CD4-positive, alpha-beta memory T cell (primary cell): ENCODE measurements around the gene KCNN2. TPM values are rescaled to one million over a fixed set of nuclear protein-coding genes. Genes with fewer than 3 reads are reported as not detected.
"Not testable (repeated sequence)": the region's sequence is repeated elsewhere in the genome, so short reads cannot be mapped to it uniquely, and the experiment has no call there.

Source experiments
- CTCF ChIA-PET: fragments of 350-600 bp; sonication (Branson Sonifier 250); formaldehyde crosslinking; loops from one replicate; lab custom pipeline; 2021; ENCODE audit warnings: inconsistent platforms; ENCODE audit not compliant: partially characterized antibody; lab: Charles Lee
- POLR2A ChIA-PET: fragments of 350-600 bp; sonication (Branson Sonifier 250); formaldehyde crosslinking; loops from one replicate; lab custom pipeline; 2021; ENCODE audit not compliant: partially characterized antibody; lab: Charles Lee
- DNase-seq, 5 donors: peaks; one replicate each; pipeline versions ENCODE4 v3.0.0 to v3.0.0-alpha.2; 2020 to 2022; ENCODE audit warnings: mixed read lengths in 1 of 5
- H3K27ac ChIP-seq: one replicate; pipeline ENCODE4 v1.7.0; 2013; ENCODE audit warnings: low read depth, low read length
- H3K27me3 ChIP-seq: 2 replicates; pipeline ENCODE4 v1.7.0; 2013; ENCODE audit warnings: mild to moderate bottlenecking, low read length, moderate library complexity; ENCODE audit not compliant: insufficient read depth
- H3K36me3 ChIP-seq: 2 replicates; pipeline ENCODE4 v1.7.0; 2013; ENCODE audit warnings: mild to moderate bottlenecking, low read length, moderate library complexity; ENCODE audit not compliant: insufficient read depth
- H3K4me1 ChIP-seq: 2 replicates; pipeline ENCODE4 v1.7.0; 2013; ENCODE audit warnings: mild to moderate bottlenecking, low read length, moderate library complexity; ENCODE audit not compliant: insufficient read depth
- H3K4me3 ChIP-seq, 2 donors: one replicate each; pipeline ENCODE4 v1.7.0; 2013; ENCODE audit warnings: low read length in 2 of 2, mild to moderate bottlenecking in 1 of 2
- H3K9me3 ChIP-seq, 2 donors: one replicate each; pipeline ENCODE4 v1.7.0; 2013; ENCODE audit warnings: low read length in 2 of 2, control low read depth in 1 of 2; ENCODE audit not compliant: control insufficient read depth in 1 of 2
- H3K27ac Mint-ChIP-seq, 7 donors: one replicate each; pipeline ENCODE4 v1.8.0; 2020 to 2021; ENCODE audit warnings: mixed read lengths in 7 of 7, mild to moderate bottlenecking in 6 of 7, inconsistent platforms in 3 of 7, moderate library complexity in 3 of 7
- H3K27me3 Mint-ChIP-seq, 2 donors: one replicate each; pipeline ENCODE4 v1.8.0; 2020 to 2021; ENCODE audit warnings: mixed read lengths in 2 of 2
- H3K36me3 Mint-ChIP-seq, 2 donors: one replicate each; pipeline ENCODE4 v1.8.0; 2020 to 2021; ENCODE audit warnings: mixed read lengths in 2 of 2, inconsistent platforms in 1 of 2, mild to moderate bottlenecking in 1 of 2
- H3K4me1 Mint-ChIP-seq, 4 donors: one replicate each; pipeline ENCODE4 v1.8.0; 2020 to 2021; ENCODE audit warnings: mixed read lengths in 4 of 4, mild to moderate bottlenecking in 1 of 4
- H3K4me3 Mint-ChIP-seq, 8 donors: one replicate each; pipeline ENCODE4 v1.8.0; 2020 to 2021; ENCODE audit warnings: mixed read lengths in 8 of 8, mild to moderate bottlenecking in 7 of 8, moderate library complexity in 6 of 8, inconsistent platforms in 3 of 8
- H3K9me3 Mint-ChIP-seq, 8 donors: one replicate each; pipeline ENCODE4 v1.8.0; 2020 to 2021; ENCODE audit warnings: mixed read lengths in 8 of 8, mild to moderate bottlenecking in 5 of 8, inconsistent platforms in 3 of 8, moderate library complexity in 1 of 8
- intact Hi-C: fragments of 100-400 bp; cut with micrococcal nuclease; formaldehyde crosslinking; loops from one replicate; pipeline ENCODE4 v1.15.1; 2023
- polyA plus RNA-seq, 2 donors: library from polyadenylated mRNA; unstranded; fragments of 300-500 nt; fragmentation: Illumina TruSeq; gene quantifications; one replicate each; pipeline ENCODE4 v1.2.3, GENCODE V29; 2021
- total RNA-seq, 2 experiments: library from RNA; stranded (reverse); gene quantifications; one replicate each; pipeline ENCODE4 v1.2.3, GENCODE V29; 2021

Gene KCNN2
- total and polyA plus RNA-seq, 4 experiments from 2014 or later, result not detected

GRCh38 chr5:114427204-114427603, 65.3 kb downstream of the KCNN2 start:
- Histone ChIP-seq H3K27me3 (no peaks in the 10 kb centered on the region), H3K9me3 (no peaks in the 10 kb centered on the region), H3K36me3 (no peaks in the 10 kb centered on the region), H3K27ac (no peak overlapping the region), H3K4me3 (no peak overlapping the region), H3K4me1 (no peaks in the 10 kb centered on the region)
- H3K27me3 Mint-ChIP-seq, result peaks cover 0 to 6% of the 10 kb centered on the region in 2 donors
- POLR2A ChIA-PET, result no interaction called here
- DNase-seq, result no peak
- no peaks in the 10 kb centered on the region for H3K36me3 Mint-ChIP-seq
- no peak overlapping the region for H3K27ac Mint-ChIP-seq
- peaks cover 0 to 2% (median 0%) of the 10 kb centered on the region in 8 donors for H3K9me3 Mint-ChIP-seq
- intact Hi-C loops, result no loop called here
- no peak overlapping the region for H3K4me3 Mint-ChIP-seq
- H3K4me1 Mint-ChIP-seq, result no peaks in the 10 kb centered on the region
- CTCF ChIA-PET, result no interaction called here

- no peaks in the 10 kb centered on the region for H3K27me3 ChIP-seq
- H3K36me3 ChIP-seq, result no peaks in the 10 kb centered on the region
- Mint-ChIP-seq H3K4me1 (no peaks in the 10 kb centered on the region), H3K27ac (no peak overlapping the region), H3K4me3 (no peak overlapping the region), H3K9me3 (no peaks in the 10 kb centered on the region), H3K27me3 (peaks cover 0 to 6% of the 10 kb centered on the region in 2 donors), H3K36me3 (no peaks in the 10 kb centered on the region)
- POLR2A ChIA-PET, result no interaction called here
- intact Hi-C loops, result no loop called here
- H3K4me3 ChIP-seq, result no peak overlapping the region
- H3K4me1 ChIP-seq, result no peaks in the 10 kb centered on the region
- CTCF ChIA-PET, result no interaction called here
- H3K27ac ChIP-seq, result no peak overlapping the region
- no peaks in the 10 kb centered on the region for H3K9me3 ChIP-seq
- no peak for DNase-seq
Observed at GRCh38 chr5:114430532-114430931, 68.7 kb downstream of the KCNN2 start.

GRCh38 chr5:114432684-114433083, 70.8 kb downstream of the KCNN2 start:
- H3K4me3 ChIP-seq, H3K27ac ChIP-seq, H3K27ac Mint-ChIP-seq, intact Hi-C loops, H3K27me3 Mint-ChIP-seq, H3K36me3 ChIP-seq, H3K4me1 ChIP-seq, H3K9me3 Mint-ChIP-seq, H3K27me3 ChIP-seq, H3K4me3 Mint-ChIP-seq, CTCF ChIA-PET, H3K36me3 Mint-ChIP-seq, DNase-seq, H3K4me1 Mint-ChIP-seq, POLR2A ChIA-PET, H3K9me3 ChIP-seq: not testable (repeated sequence)

- no peaks in the 10 kb centered on the region for H3K36me3 Mint-ChIP-seq
- ChIA-PET POLR2A (no interaction called here), CTCF (no interaction called here)
- H3K9me3 Mint-ChIP-seq, result no peaks in the 10 kb centered on the region
- no peak overlapping the region for H3K4me3 ChIP-seq
- H3K4me1 ChIP-seq, result no peaks in the 10 kb centered on the region
- intact Hi-C loops, result no loop called here
- DNase-seq, result no peak
- H3K27me3 Mint-ChIP-seq, result peaks cover 2 to 9% of the 10 kb centered on the region in 2 donors
- H3K9me3 ChIP-seq, result no peaks in the 10 kb centered on the region
- H3K36me3 ChIP-seq, result no peaks in the 10 kb centered on the region
- H3K27ac Mint-ChIP-seq, result no peak overlapping the region
- no peaks in the 10 kb centered on the region for H3K4me1 Mint-ChIP-seq
- H3K4me3 Mint-ChIP-seq, result no peak overlapping the region
- H3K27me3 ChIP-seq, result no peaks in the 10 kb centered on the region
- no peak overlapping the region for H3K27ac ChIP-seq
Observed at GRCh38 chr5:114434396-114435219, 72.7 kb downstream of the KCNN2 start.

- H3K4me1 Mint-ChIP-seq, result no peaks in the 10 kb centered on the region
- Histone ChIP-seq H3K4me1 (no peaks in the 10 kb centered on the region), H3K27me3 (no peaks in the 10 kb centered on the region), H3K4me3 (no peak overlapping the region), H3K36me3 (no peaks in the 10 kb centered on the region), H3K9me3 (no peaks in the 10 kb centered on the region), H3K27ac (no peak overlapping the region)
- H3K36me3 Mint-ChIP-seq, result no peaks in the 10 kb centered on the region
- ChIA-PET POLR2A (no interaction called here), CTCF (no interaction called here)
- H3K27me3 Mint-ChIP-seq, result peaks cover 2 to 10% of the 10 kb centered on the region in 2 donors
- intact Hi-C loops, result no loop called here
- no peak overlapping the region for H3K4me3 Mint-ChIP-seq
- H3K27ac Mint-ChIP-seq, result no peak overlapping the region
- no peaks in the 10 kb centered on the region for H3K9me3 Mint-ChIP-seq
- DNase-seq, result no peak
Observed at GRCh38 chr5:114435220-114435481, 73.3 kb downstream of the KCNN2 start.

GRCh38 chr5:114435885-114436299, 74.0 kb downstream of the KCNN2 start:
- H3K27ac ChIP-seq, result no peak overlapping the region
- intact Hi-C loops, result no loop called here

DNA sequence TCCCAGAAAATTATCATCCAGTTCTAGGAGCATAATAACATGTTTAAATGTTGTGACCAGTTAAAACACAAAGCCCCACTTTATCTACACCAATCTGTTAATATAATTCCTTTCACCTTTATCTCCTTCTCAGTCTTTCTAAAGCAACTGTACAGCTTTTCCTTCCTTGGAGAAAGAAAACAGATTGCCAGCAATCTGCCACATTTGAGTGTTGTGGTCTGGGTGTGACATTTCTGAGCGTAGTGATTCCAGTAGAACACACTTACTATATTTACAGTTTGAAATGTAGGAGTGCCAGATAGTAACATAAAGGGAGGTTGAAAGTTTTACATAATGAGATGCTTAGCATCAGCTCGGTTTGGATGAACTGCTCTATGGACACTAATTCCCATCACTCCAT, 76.1 kb downstream of the KCNN2 start:
- H3K27me3 ChIP-seq, result no peaks in the 10 kb centered on the region
- no peaks in the 10 kb centered on the region for H3K9me3 ChIP-seq
- no peak overlapping the region for H3K4me3 Mint-ChIP-seq
- no peaks in the 10 kb centered on the region for H3K4me1 ChIP-seq
- ChIA-PET CTCF (no interaction called here), POLR2A (no interaction called here)
- intact Hi-C loops, result no loop called here
- peaks cover 2 to 12% of the 10 kb centered on the region in 2 donors for H3K27me3 Mint-ChIP-seq
- H3K9me3 Mint-ChIP-seq, result no peaks in the 10 kb centered on the region
- no peak overlapping the region for H3K4me3 ChIP-seq
- no peak overlapping the region for H3K27ac Mint-ChIP-seq
- H3K4me1 Mint-ChIP-seq, result no peaks in the 10 kb centered on the region
- no peaks in the 10 kb centered on the region for H3K36me3 Mint-ChIP-seq
- no peak overlapping the region for H3K27ac ChIP-seq
- H3K36me3 ChIP-seq, result no peaks in the 10 kb centered on the region
- no peak for DNase-seq

More at GRCh38 chr5:114435885-114436299, 74.0 kb downstream of the KCNN2 start:
- Histone ChIP-seq H3K36me3 (no peaks in the 10 kb centered on the region), H3K4me1 (no peaks in the 10 kb centered on the region), H3K27me3 (no peaks in the 10 kb centered on the region), H3K9me3 (no peaks in the 10 kb centered on the region), H3K4me3 (no peak overlapping the region)
- H3K4me3 Mint-ChIP-seq, result no peak overlapping the region
- H3K36me3 Mint-ChIP-seq, result no peaks in the 10 kb centered on the region
- POLR2A ChIA-PET, result no interaction called here
- H3K27me3 Mint-ChIP-seq, result peaks cover 2 to 12% of the 10 kb centered on the region in 2 donors
- CTCF ChIA-PET, result no interaction called here
- no peaks in the 10 kb centered on the region for H3K9me3 Mint-ChIP-seq
- no peak for DNase-seq
- no peak overlapping the region for H3K27ac Mint-ChIP-seq
- H3K4me1 Mint-ChIP-seq, result no peaks in the 10 kb centered on the region
